H1 (cell line): Measurements from ENCODE around the gene ITPR3. TPM values are rescaled to one million over a fixed set of nuclear protein-coding genes. Genes with fewer than 3 reads are reported as not detected.

Experiments used
- CTCF ChIA-PET: fragments of 300-600 bp; sonication (Branson Sonifier 250); formaldehyde crosslinking; loops from one replicate; lab custom pipeline; 2021; ENCODE audit not compliant: partially characterized antibody; lab: Charles Lee
- POLR2A ChIA-PET: fragments of 300-600 bp; sonication (Branson Sonifier 250); formaldehyde crosslinking; loops from one replicate; lab custom pipeline; 2021; ENCODE audit warnings: inconsistent platforms; ENCODE audit not compliant: partially characterized antibody; lab: Charles Lee
- DNase-seq, 2 experiments: peaks; one replicate each; pipeline versions ENCODE4 v3.0.0 to v3.0.0-alpha.2; 2010 to 2022; ENCODE audit warnings: low spot score in 2 of 2, low read depth in 1 of 2, mixed read lengths in 1 of 2
- FAIRE-seq: peaks from 2 replicates; lab custom pipeline; 2011; peaks lifted over from hg19 to GRCh38; lab: Jason Lieb, UNC
- H2AFZ ChIP-seq: 2 replicates; pipeline ENCODE4 v1.8.1; 2012; ENCODE audit warnings: low read length, inconsistent platforms
- H2AK5ac ChIP-seq: 2 replicates; pipeline ENCODE4 v1.6.1; 2013; ENCODE audit warnings: low read depth, low read length
- H2BK120ac ChIP-seq: replicated peaks from 2 replicates; pipeline ENCODE3; 2013; ENCODE audit warnings: low read depth, low read length, inconsistent platforms
- H2BK12ac ChIP-seq: 2 replicates; pipeline ENCODE4 v1.6.1; 2013; ENCODE audit warnings: low read depth, low read length
- H2BK15ac ChIP-seq: 2 replicates; pipeline ENCODE4 v1.6.1; 2013; ENCODE audit warnings: low read length
- H2BK20ac ChIP-seq: 2 replicates; pipeline ENCODE4 v1.6.1; 2013; ENCODE audit warnings: low read length
- H2BK5ac ChIP-seq: 2 replicates; pipeline ENCODE4 v1.6.1; 2013; ENCODE audit warnings: low read depth, low read length
- H3K14ac ChIP-seq: 2 replicates; pipeline ENCODE4 v1.6.1; 2013; ENCODE audit warnings: inconsistent platforms; ENCODE audit not compliant: insufficient read length
- H3K18ac ChIP-seq: 2 replicates; pipeline ENCODE4 v1.6.1; 2013; ENCODE audit warnings: low read length; ENCODE audit errors: extremely low read depth
- H3K23ac ChIP-seq: 2 replicates; pipeline ENCODE4 v1.6.1; 2013; ENCODE audit warnings: inconsistent platforms; ENCODE audit not compliant: insufficient read length
- H3K23me2 ChIP-seq: 2 replicates; pipeline ENCODE4 v1.6.1; 2013; ENCODE audit warnings: low read depth, low read length
- H3K27ac ChIP-seq: 2 replicates; pipeline ENCODE4 v1.6.1; 2011; ENCODE audit warnings: low read depth, low read length, inconsistent platforms
- H3K27me3 ChIP-seq, 4 experiments: replicated peaks in 1 of 4; 1 replicate in 1 of 4; 2 replicates in 3 of 4; pipeline versions ENCODE4 v1.6.1 to v1.8.1; 2011 to 2013; ENCODE audit warnings: low read length in 3 of 4, mild to moderate bottlenecking in 3 of 4, inconsistent platforms in 2 of 4, mixed read lengths in 2 of 4, moderate library complexity in 1 of 4; ENCODE audit not compliant: control insufficient read depth in 3 of 4, insufficient read depth in 3 of 4; ENCODE audit errors: extremely low read depth in 1 of 4
- H3K36me3 ChIP-seq, 4 experiments: 2 replicates each; pipeline versions ENCODE4 v1.6.1 to v1.8.1; 2011 to 2013; ENCODE audit warnings: mild to moderate bottlenecking in 4 of 4, low read length in 3 of 4, moderate library complexity in 2 of 4, control low read depth in 1 of 4, inconsistent platforms in 1 of 4; ENCODE audit not compliant: insufficient read depth in 4 of 4, control insufficient read depth in 2 of 4
- H3K4ac ChIP-seq: replicated peaks from 2 replicates; pipeline ENCODE3; 2013; ENCODE audit warnings: low read length, low read depth, mixed read lengths, inconsistent platforms; ENCODE audit not compliant: insufficient read length
- H3K4me1 ChIP-seq, 4 experiments: replicated peaks in 1 of 4; 1 replicate in 1 of 4; 2 replicates in 3 of 4; pipeline versions ENCODE4 v1.6.1 to v1.8.1; 2011 to 2013; ENCODE audit warnings: low read length in 3 of 4, inconsistent platforms in 2 of 4, mixed read lengths in 1 of 4; ENCODE audit not compliant: insufficient read depth in 4 of 4, control insufficient read depth in 3 of 4
- H3K4me2 ChIP-seq, 2 experiments: 2 replicates each; pipeline versions ENCODE4 v1.6.1 to v1.8.1; 2011 to 2013; ENCODE audit warnings: low read depth in 2 of 2, low read length in 2 of 2, control low read depth in 1 of 2, inconsistent platforms in 1 of 2, mild to moderate bottlenecking in 1 of 2; ENCODE audit not compliant: insufficient read depth in 1 of 2
- H3K4me3 ChIP-seq, 4 experiments: fragments of 200-600, 300-600 bp in 1 of 4; sonication (generic), shearing (Covaris generic), sonication (Bioruptor Twin) in 1 of 4; 2 replicates each; pipeline versions ENCODE4 v1.5.1 to v1.8.1; 2011 to 2016; ENCODE audit warnings: low read length in 4 of 4, low read depth in 3 of 4, control low read depth in 2 of 4, inconsistent platforms in 2 of 4, mild to moderate bottlenecking in 2 of 4, mixed read lengths in 1 of 4, moderate library complexity in 1 of 4; ENCODE audit not compliant: insufficient read depth in 2 of 4; ENCODE audit errors: extremely low read depth in 1 of 4
- H3K56ac ChIP-seq: replicated peaks from 2 replicates; pipeline ENCODE3; 2013; ENCODE audit warnings: low read depth, mild to moderate bottlenecking, mixed read lengths, low read length, inconsistent platforms; ENCODE audit not compliant: insufficient read length
- H3K79me1 ChIP-seq: 2 replicates; pipeline ENCODE4 v1.6.1; 2013; ENCODE audit warnings: low read depth, low read length, control low read depth
- H3K79me2 ChIP-seq, 2 experiments: 2 replicates each; pipeline versions ENCODE4 v1.6.1 to v1.8.1; 2012 to 2013; ENCODE audit warnings: low read length in 2 of 2, mild to moderate bottlenecking in 2 of 2, inconsistent platforms in 1 of 2; ENCODE audit not compliant: insufficient read depth in 2 of 2, control insufficient read depth in 1 of 2
- H3K9ac ChIP-seq, 4 experiments: replicated peaks in 1 of 4; 1 replicate in 1 of 4; 2 replicates in 3 of 4; pipeline versions ENCODE4 v1.6.1 to v1.8.1; 2011 to 2013; ENCODE audit warnings: low read depth in 3 of 4, low read length in 3 of 4, control low read depth in 2 of 4, mild to moderate bottlenecking in 2 of 4, moderate library complexity in 2 of 4, inconsistent platforms in 1 of 4; ENCODE audit errors: extremely low read depth in 1 of 4
- H3K9me3 ChIP-seq, 2 experiments: 2 replicates each; pipeline versions ENCODE4 v1.6.1 to v1.8.1; 2012 to 2013; ENCODE audit warnings: mild to moderate bottlenecking in 2 of 2, moderate library complexity in 2 of 2, control low read depth in 1 of 2, inconsistent platforms in 1 of 2, low read depth in 1 of 2, low read length in 1 of 2, mixed read lengths in 1 of 2; ENCODE audit not compliant: insufficient read depth in 2 of 2
- H4K20me1 ChIP-seq, 2 experiments: replicated peaks in 1 of 2; 2 replicates each; pipeline versions ENCODE3 to v1.8.1; 2011 to 2013; ENCODE audit warnings: inconsistent platforms in 2 of 2, low read length in 2 of 2, mild to moderate bottlenecking in 1 of 2; ENCODE audit not compliant: insufficient read depth in 2 of 2, control insufficient read depth in 1 of 2
- H4K5ac ChIP-seq: 2 replicates; pipeline ENCODE4 v1.6.1; 2013; ENCODE audit warnings: low read length, low read depth, mixed read lengths, inconsistent platforms; ENCODE audit not compliant: insufficient read length
- H4K8ac ChIP-seq: 2 replicates; pipeline ENCODE4 v1.8.0; 2013; ENCODE audit warnings: mild to moderate bottlenecking, moderate library complexity, low read length, inconsistent platforms; ENCODE audit not compliant: insufficient read depth; ENCODE audit errors: extremely low read depth
- H4K91ac ChIP-seq: replicated peaks from 2 replicates; pipeline ENCODE3; 2013; ENCODE audit warnings: low read length, mixed read lengths, inconsistent platforms; ENCODE audit not compliant: insufficient read length
- BACH1 ChIP-seq: IDR thresholded peaks from 2 replicates; pipeline ENCODE4 v1.6.1; 2012; ENCODE audit warnings: low read length, improper control_type of control experiment
- CBX8 ChIP-seq: fragments of 300-800, 300-1000 bp; sonication (generic); IDR thresholded peaks from 2 replicates; pipeline ENCODE4 v1.7.1; 2016; ENCODE audit warnings: low read depth, low read length, borderline replicate concordance
- CHD1 ChIP-seq: IDR thresholded peaks from 2 replicates; pipeline ENCODE4 v1.6.1; 2012; ENCODE audit warnings: low read depth, low read length, improper control_type of control experiment
- EGR1 ChIP-seq: IDR thresholded peaks from 2 replicates; pipeline ENCODE4 v1.6.1; 2011; ENCODE audit warnings: low read depth, low read length, borderline replicate concordance
- JUND ChIP-seq: IDR thresholded peaks from 2 replicates; pipeline ENCODE4 v1.6.1; 2011; ENCODE audit warnings: mild to moderate bottlenecking, improper control_type of control experiment, low read length
- KDM5A ChIP-seq: fragments of 200-600 bp; IDR thresholded peaks from 2 replicates; pipeline ENCODE4 v1.7.1; 2012; ENCODE audit warnings: mild to moderate bottlenecking, low read length, inconsistent platforms, mixed read lengths
- POLR2AphosphoS5 ChIP-seq: IDR thresholded peaks from 2 replicates; pipeline ENCODE4 v1.6.1; 2011; ENCODE audit warnings: low read depth, low read length
- RBBP5 ChIP-seq: IDR thresholded peaks from 2 replicates; pipeline ENCODE4 v1.7.1; 2012; ENCODE audit warnings: low read depth, mild to moderate bottlenecking, inconsistent platforms, low read length, moderate library complexity, borderline replicate concordance
- RFX5 ChIP-seq: IDR thresholded peaks from 2 replicates; pipeline ENCODE4 v1.6.1; 2011; ENCODE audit warnings: low read depth, low read length, improper control_type of control experiment, borderline replicate concordance
- RNF2 ChIP-seq: fragments of 200-900, 300-1000 bp; sonication (generic); IDR thresholded peaks from 2 replicates; pipeline ENCODE4 v1.7.1; 2016; ENCODE audit warnings: borderline replicate concordance, low read depth, mild to moderate bottlenecking, antibody characterized with exemption, low read length; ENCODE audit not compliant: poor library complexity, severe bottlenecking; ENCODE audit errors: missing control alignments
- SP2 ChIP-seq: IDR thresholded peaks from 2 replicates; pipeline ENCODE4 v1.6.1; 2012; ENCODE audit warnings: mild to moderate bottlenecking, low read length, inconsistent platforms
- TAF1 ChIP-seq: IDR thresholded peaks from 2 replicates; pipeline ENCODE4 v1.6.1; 2011; ENCODE audit warnings: mild to moderate bottlenecking, low read depth, low read length
- TAF7 ChIP-seq: optimal IDR thresholded peaks from 2 replicates; pipeline ENCODE3; 2011; ENCODE audit warnings: low read depth, mild to moderate bottlenecking, inconsistent platforms, low read length, moderate library complexity, borderline replicate concordance
- TEAD4 ChIP-seq: IDR thresholded peaks from 2 replicates; pipeline ENCODE4 v1.6.1; 2012; ENCODE audit warnings: low read depth, low read length, inconsistent platforms, mixed read lengths
- ZNF274 ChIP-seq: IDR thresholded peaks from 2 replicates; pipeline ENCODE4 v1.7.0; 2012; ENCODE audit warnings: low read length, borderline replicate concordance; ENCODE audit errors: extremely low read depth
- WGBS, 2 experiments: shearing (Covaris generic) in 1 of 2; methylation state at CpG; one replicate each; pipeline versions ENCODE4 v1.1.6 to v1.1.7; 2013 to 2015; ENCODE audit warnings: low lambda C conversion rate in 2 of 2, mixed read lengths in 2 of 2, inconsistent platforms in 1 of 2, low coverage in 1 of 2, missing lambda C conversion rate in 1 of 2; ENCODE audit not compliant: insufficient replicate concordance in 2 of 2, insufficient coverage in 1 of 2, insufficient read length in 1 of 2; ENCODE audit errors: extremely low coverage in 1 of 2, missing lambda C conversion rate in 1 of 2; 5-methylcytosine and 5-hydroxymethylcytosine counted together
- polyA plus RNA-seq, 7 experiments: library from polyadenylated mRNA; depleted of rRNA in 3 of 7; stranded (reverse) in 5 of 7; unstranded in 2 of 7; fragments of >200 nt in 5 of 7; fragments of 200-250 nt in 2 of 7; gene quantifications; 1 replicate in 5 of 7; 2 replicates in 1 of 7; 4 replicates in 1 of 7; pipeline versions ENCODE4 v1.2.1 to v1.2.3, GENCODE V29; 2011 to 2013; ENCODE audit warnings: missing spikeins in 2 of 7, mixed read lengths in 2 of 7
- total RNA-seq: library from RNA; stranded (reverse); fragmentation: NEBNext Ultra II Directional; extraction: Animal tissue kit (Norgen Biotek cat#: 25700); gene quantifications from 2 replicates; pipeline ENCODE4 v1.2.1, GENCODE V29; 2021

Gene ITPR3
- total and polyA plus RNA-seq, 2 of the 8 experiments (the other 6 are each of a cell fraction or from before 2014, with no cell fraction given), result 29.1 to 45.7 TPM

DNA sequence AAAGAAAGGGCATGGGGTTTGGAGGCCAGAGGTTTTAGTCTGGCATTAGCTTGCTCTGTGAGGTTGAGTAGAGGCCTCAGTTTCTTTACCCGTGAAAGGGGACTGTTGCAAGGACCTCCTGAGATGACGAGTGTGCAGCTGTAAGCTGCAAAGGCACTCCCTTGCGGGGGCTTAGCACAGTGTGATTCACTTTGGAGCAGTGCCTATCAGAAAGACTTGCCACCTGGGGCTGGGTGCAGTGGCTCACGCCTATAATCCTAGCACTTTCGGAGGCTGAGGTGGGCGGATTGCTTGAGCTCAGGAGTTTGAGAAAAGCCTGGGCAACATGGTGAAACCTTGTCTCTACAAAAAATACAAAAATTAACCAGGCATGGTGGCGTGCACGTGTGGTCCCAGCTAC lies 33.6 kb upstream of the ITPR3 start:
- Histone ChIP-seq H3K4ac (no peak overlapping the region), H2AK5ac (no peak overlapping the region), H3K79me1 (no peaks in the 10 kb centered on the region), H3K18ac (no peak overlapping the region), H3K9ac (no peak overlapping the region), H3K23ac (no peak overlapping the region), H3K4me3 (no peak overlapping the region), H3K56ac (no peak overlapping the region), H3K27me3 (no peaks in the 10 kb centered on the region), H3K9me3 (no peaks in the 10 kb centered on the region), H2BK120ac (no peak overlapping the region), H3K36me3 (no peaks in the 10 kb centered on the region), H4K91ac (no peak overlapping the region), H4K5ac (no peak overlapping the region), H3K14ac (no peak overlapping the region), H2BK12ac (no peak overlapping the region), H3K23me2 (no peaks in the 10 kb centered on the region; the same call in 1 of the 2 replicates), H2BK15ac (no peak overlapping the region), H3K27ac (no peak overlapping the region), H2BK5ac (no peak overlapping the region), H2BK20ac (no peak overlapping the region), H4K20me1 (no peaks in the 10 kb centered on the region), H3K4me2 (no peak overlapping the region), H3K79me2 (no peaks in the 10 kb centered on the region), H2AFZ (no peak overlapping the region), H3K4me1 (peaks cover 5 to 26% (median 16%) of the 10 kb centered on the region in 4 experiments), H4K8ac (no peak overlapping the region)
- no peak for FAIRE-seq
- WGBS, 2 experiments, result 86% methylated on average over 8 of the region's 8 CpGs; no CpG with 5 or more reads in 1 of the 2 experiments
- CTCF ChIA-PET, result interaction anchor here (0.6 to 9.2 kb wide), 21 partner anchors 11 to 213 kb away, joined by 3 to 131 read pairs (median 6); partner anchors contain the start of gene ITPR3
- no peak for DNase-seq
- POLR2A ChIA-PET, result interaction anchor here (0.8 to 2.6 kb wide), 4 partner anchors 19 to 118 kb away, joined by 3 to 7 read pairs (median 4); no protein-coding TSS in a partner anchor
- TF ChIP-seq RFX5 (no peak), CBX8 (no peak), JUND (no peak), SP2 (no peak), TAF7 (no peak), CHD1 (no peak), TAF1 (no peak), BACH1 (no peak), TEAD4 (no peak), EGR1 (no peak), ZNF274 (no peak), POLR2AphosphoS5 (no peak), RBBP5 (no peak), KDM5A (no peak), RNF2 (no peak)
